Peyer's patch (tissue), 4 donors: ENCODE measurements around the gene CYB5RL. TPM values are rescaled to one million over a fixed set of nuclear protein-coding genes. Genes with fewer than 3 reads are reported as not detected.
"Not testable (repeated sequence)": the region's sequence is repeated elsewhere in the genome, so short reads cannot be mapped to it uniquely, and the experiment has no call there.

Experiments
- DNase-seq, 3 donors: peaks; one replicate each; pipeline ENCODE4 v3.0.0-alpha.2; 2017 to 2019
- H3K27ac ChIP-seq, 4 donors: fragments of 200-600 bp; sonication (generic); one replicate each; pipeline ENCODE4 v1.5.1; 2016 to 2019
- H3K27me3 ChIP-seq, 2 donors: fragments of 200-600 bp; sonication (generic); one replicate each; pipeline ENCODE4 v1.5.1; 2019
- H3K36me3 ChIP-seq, 3 donors: fragments of 200-600 bp; sonication (generic); one replicate each; pipeline ENCODE4 v1.5.1; 2016 to 2019
- H3K4me1 ChIP-seq, 4 donors: fragments of 200-600 bp; sonication (generic); one replicate each; pipeline ENCODE4 v1.5.1; 2016 to 2019
- H3K4me3 ChIP-seq, 4 donors: fragments of 200-600 bp; sonication (generic); 1 replicate in 3 of 4; 2 replicates in 1 of 4; pipeline ENCODE4 v1.5.1; 2016 to 2019; ENCODE audit warnings: mild to moderate bottlenecking in 1 of 4
- H3K9me3 ChIP-seq, 4 donors: fragments of 200-600 bp; sonication (generic); one replicate each; pipeline ENCODE4 v1.5.1; 2016 to 2019; ENCODE audit warnings: mild to moderate bottlenecking in 1 of 4
- CTCF ChIP-seq, 6 experiments: fragments of 450-650 bp in 4 of 6; fragments of 200-600 bp in 2 of 6; sonication (generic) in 1 of 6; IDR thresholded peaks; one replicate each; pipeline ENCODE4 v1.5.1; 2017 to 2019; ENCODE audit warnings: antibody characterized with exemption in 6 of 6, mild to moderate bottlenecking in 3 of 6, moderate library complexity in 1 of 6
- POLR2A ChIP-seq, 2 donors: fragments of 450-650 bp; IDR thresholded peaks; one replicate each; pipeline ENCODE4 v1.5.1; 2017; ENCODE audit warnings: antibody characterized with exemption in 2 of 2, mild to moderate bottlenecking in 2 of 2, moderate library complexity in 2 of 2
- total RNA-seq, 4 donors: library from RNA; depleted of rRNA; stranded (reverse); fragments of >200 nt; gene quantifications; one replicate each; pipeline ENCODE4 v1.1.0, GENCODE V29; 2016

The CYB5RL gene
- total RNA-seq, 4 donors from 2014 or later = 3.9 to 11.5 (median 6.9) TPM

GRCh38 chr1:54238353-54239034 lies 38.7 kb upstream of the CYB5RL start:
- no peaks in the 10 kb centered on the region for H3K9me3 ChIP-seq
- H3K27me3 ChIP-seq = no peaks in the 10 kb centered on the region
- no peak for TF ChIP-seq CTCF (IDR thresholded peaks at IDR 0.05)
- TF ChIP-seq POLR2A (IDR thresholded peaks at IDR 0.05) = no peak
- peaks cover 0 to 67% (median 0%) of the 10 kb centered on the region in 3 donors for H3K36me3 ChIP-seq
- no peak overlapping the region for H3K4me3 ChIP-seq
- H3K4me1 ChIP-seq = no peaks in the 10 kb centered on the region
- no peak for DNase-seq
- H3K27ac ChIP-seq = no peak overlapping the region

DNA sequence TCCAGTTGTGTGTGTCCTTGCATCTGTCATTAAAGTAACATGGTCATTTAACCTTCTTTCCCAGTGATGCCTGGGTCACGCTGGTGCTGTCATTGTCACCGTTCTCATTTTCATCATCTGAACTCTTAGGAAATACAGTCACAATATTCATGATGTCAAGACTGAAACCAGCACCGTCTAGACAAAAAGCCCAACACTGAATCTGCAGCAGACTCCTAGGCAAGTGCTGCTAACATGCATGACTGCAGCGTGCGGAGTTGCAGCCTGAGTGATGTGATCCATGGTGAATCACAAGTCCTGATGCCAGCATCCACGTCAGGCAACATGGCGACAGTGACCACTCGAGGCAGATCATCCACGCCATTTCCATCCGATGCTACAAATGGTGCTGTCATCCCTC lies 37.8 kb upstream of the CYB5RL start:
- Histone ChIP-seq H3K27me3 (no peaks in the 10 kb centered on the region), H3K27ac (no peak overlapping the region), H3K4me3 (no peak overlapping the region), H3K36me3 (peaks cover 0 to 58% (median 0%) of the 10 kb centered on the region in 3 donors), H3K4me1 (no peaks in the 10 kb centered on the region), H3K9me3 (no peaks in the 10 kb centered on the region)
- TF ChIP-seq POLR2A (IDR thresholded peaks at IDR 0.05) (no peak), CTCF (IDR thresholded peaks at IDR 0.05) (no peak)
- DNase-seq = no peak

DNA sequence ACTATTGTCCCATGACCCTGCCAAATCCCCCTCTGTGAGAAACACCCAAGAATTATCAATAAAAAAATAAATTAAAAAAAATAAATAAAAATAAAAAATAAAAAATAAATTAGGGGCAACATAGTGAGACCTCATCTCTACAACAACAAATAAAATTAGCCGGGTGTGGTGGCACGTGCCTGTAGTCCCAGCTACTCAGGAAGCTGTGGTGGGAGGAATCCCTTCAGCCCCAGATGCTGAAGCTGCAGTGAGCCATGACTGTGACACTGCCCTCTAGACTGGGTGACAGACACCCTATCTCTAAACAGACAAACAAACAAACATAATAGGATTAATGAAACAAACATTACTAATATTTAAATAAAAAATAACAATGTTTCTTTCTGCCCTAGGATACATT lies 34.5 kb upstream of the CYB5RL start:
- TF ChIP-seq CTCF (IDR thresholded peaks at IDR 0.05) = no peak
- TF ChIP-seq POLR2A (IDR thresholded peaks at IDR 0.05) = no peak
- Histone ChIP-seq H3K4me3 (no peak overlapping the region), H3K27ac (no peak overlapping the region), H3K9me3 (no peaks in the 10 kb centered on the region), H3K4me1 (peaks cover 0 to 4% (median 0%) of the 10 kb centered on the region in 4 donors), H3K36me3 (peaks cover 0 to 34% (median 0%) of the 10 kb centered on the region in 3 donors), H3K27me3 (no peaks in the 10 kb centered on the region)
- DNase-seq = no peak

DNA sequence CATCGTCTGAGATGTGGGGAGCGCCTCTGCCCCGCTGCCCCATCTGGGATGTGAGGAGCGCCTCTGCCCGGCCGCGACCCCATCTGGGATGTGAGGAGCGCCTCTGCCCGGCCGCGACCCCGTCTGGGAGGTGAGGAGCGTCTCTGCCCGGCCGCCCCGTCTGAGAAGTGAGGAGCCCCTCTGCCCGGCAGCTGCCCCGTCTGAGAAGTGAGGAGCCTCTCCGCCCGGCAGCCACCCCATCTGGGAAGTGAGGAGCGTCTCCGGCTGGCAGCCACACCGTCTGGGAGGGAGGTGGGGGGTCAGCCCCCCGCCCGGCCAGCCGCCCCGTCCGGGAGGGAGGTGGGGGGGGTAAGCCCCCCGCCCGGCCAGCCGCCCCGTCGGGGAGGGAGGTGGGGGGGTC lies 33.4 kb upstream of the CYB5RL start:
- H3K36me3 ChIP-seq = peaks cover 0 to 28% (median 0%) of the 10 kb centered on the region in 3 donors
- H3K4me3 ChIP-seq, DNase-seq, H3K27ac ChIP-seq, H3K9me3 ChIP-seq, H3K27me3 ChIP-seq, H3K4me1 ChIP-seq: not testable (repeated sequence)

- Histone ChIP-seq H3K4me1 (peaks cover 0 to 9% (median 0%) of the 10 kb centered on the region in 4 donors), H3K36me3 (peaks cover 0 to 17% (median 0%) of the 10 kb centered on the region in 3 donors), H3K27ac (no peak overlapping the region), H3K4me3 (no peak overlapping the region), H3K9me3 (no peaks in the 10 kb centered on the region), H3K27me3 (no peaks in the 10 kb centered on the region)
- TF ChIP-seq CTCF (IDR thresholded peaks at IDR 0.05) = no peak
- no peak for TF ChIP-seq POLR2A (IDR thresholded peaks at IDR 0.05)
- no peak for DNase-seq
These were observed 30.9 kb upstream of the CYB5RL start for GRCh38 chr1:54230507-54231339.

- TF ChIP-seq POLR2A (IDR thresholded peaks at IDR 0.05) (no peak), CTCF (IDR thresholded peaks at IDR 0.05) (no peak)
- no peak for DNase-seq
- Histone ChIP-seq H3K27me3 (no peaks in the 10 kb centered on the region), H3K4me1 (peaks cover 0 to 9% (median 0%) of the 10 kb centered on the region in 4 donors), H3K27ac (peak overlapping the region in 1 of 4 donors; percentile 5), H3K9me3 (no peaks in the 10 kb centered on the region), H3K36me3 (peaks cover 0 to 14% (median 0%) of the 10 kb centered on the region in 3 donors), H3K4me3 (no peak overlapping the region)
These were observed 29.6 kb upstream of the CYB5RL start for GRCh38 chr1:54229281-54229891.
